Neural cell (in vitro differentiated cells): Measurements from ENCODE around the gene P2RX3. TPM values are rescaled to one million over a fixed set of nuclear protein-coding genes. Genes with fewer than 3 reads are reported as not detected.

Experiments
- H2AFZ ChIP-seq: fragments of 200-600, 300-800 bp; sonication (generic), shearing (Covaris generic); 2 replicates; pipeline ENCODE4 v1.6.0; 2014; ENCODE audit warnings: low read depth, mild to moderate bottlenecking, antibody characterized with exemption, low read length, moderate library complexity
- H3F3A ChIP-seq: fragments of 200-600 bp; shearing (Covaris generic); 2 replicates; pipeline ENCODE4 v1.6.1; 2016; ENCODE audit warnings: mild to moderate bottlenecking, moderate library complexity, mixed read lengths, antibody characterized with exemption, low read length; ENCODE audit not compliant: insufficient read depth, poor library complexity, severe bottlenecking
- H3K27ac ChIP-seq: fragments of 200-600, 300-800 bp; sonication (generic), shearing (Covaris generic); 2 replicates; pipeline ENCODE4 v1.5.1; 2014; ENCODE audit warnings: mild to moderate bottlenecking, low read length, moderate library complexity
- H3K27me3 ChIP-seq: fragments of 300-800, 200-600 bp; sonication (generic), shearing (Covaris generic); 2 replicates; pipeline ENCODE4 v1.6.0; 2014; ENCODE audit warnings: mild to moderate bottlenecking, low read depth, low read length, moderate library complexity; ENCODE audit not compliant: insufficient read depth
- H3K36me3 ChIP-seq: fragments of 300-800, 200-600 bp; sonication (generic), shearing (Covaris generic); 2 replicates; pipeline ENCODE4 v1.5.1; 2014; ENCODE audit warnings: mild to moderate bottlenecking, antibody characterized with exemption, low read length, moderate library complexity; ENCODE audit not compliant: insufficient read depth
- H3K4me2 ChIP-seq: fragments of 300-800, 200-600 bp; sonication (generic), shearing (Covaris generic); 2 replicates; pipeline ENCODE4 v1.6.0; 2014; ENCODE audit warnings: mild to moderate bottlenecking, low read length
- H3K4me3 ChIP-seq: fragments of 300-800, 200-600 bp; sonication (generic), shearing (Covaris generic); 2 replicates; pipeline ENCODE4 v1.5.1; 2014; ENCODE audit warnings: mild to moderate bottlenecking, low read length, moderate library complexity
- H3K79me2 ChIP-seq: fragments of 200-600 bp; shearing (Covaris generic); replicated peaks from 2 replicates; pipeline ENCODE4 v1.6.0; 2014; ENCODE audit warnings: mild to moderate bottlenecking, low read length, moderate library complexity; ENCODE audit not compliant: insufficient read depth
- H3K9ac ChIP-seq: fragments of 300-800, 200-600 bp; sonication (generic), shearing (Covaris generic); 2 replicates; pipeline ENCODE4 v1.6.1; 2016; ENCODE audit warnings: mild to moderate bottlenecking, low read length, mixed read lengths
- H3K9me2 ChIP-seq: fragments of 200-600 bp; shearing (Covaris generic); 2 replicates; pipeline ENCODE4 v1.6.1; 2016; ENCODE audit warnings: mild to moderate bottlenecking, low read length, mixed read lengths; ENCODE audit not compliant: insufficient read depth
- H3K9me3 ChIP-seq: fragments of 200-600, 300-800 bp; sonication (generic), shearing (Covaris generic); 2 replicates; pipeline ENCODE4 v1.6.1; 2016; ENCODE audit warnings: mild to moderate bottlenecking, mixed run types, low read length, moderate library complexity, mixed read lengths
- H4K20me1 ChIP-seq: fragments of 200-600 bp; shearing (Covaris generic); 2 replicates; pipeline ENCODE4 v1.6.1; 2016; ENCODE audit warnings: mild to moderate bottlenecking, mixed run types; ENCODE audit not compliant: insufficient read depth
- EP300 ChIP-seq: fragments of 450-650 bp; conservative IDR thresholded peaks from 2 replicates; pipeline ENCODE4 v1.6.1; 2014; ENCODE audit warnings: antibody characterized with exemption, mild to moderate bottlenecking, moderate library complexity; ENCODE audit not compliant: poor library complexity, severe bottlenecking
- EZH2 ChIP-seq: fragments of 200-600, 300-800 bp; shearing (Covaris generic), sonication (generic); IDR thresholded peaks from 2 replicates; pipeline ENCODE4 v1.6.1; 2014; ENCODE audit warnings: antibody characterized with exemption, low read length, borderline replicate concordance, mild to moderate bottlenecking; ENCODE audit not compliant: insufficient read depth, poor library complexity, severe bottlenecking
- MXI1 ChIP-seq: fragments of 450-650 bp; conservative IDR thresholded peaks from 2 replicates; pipeline ENCODE4 v1.6.1; 2014; ENCODE audit warnings: antibody characterized with exemption, mild to moderate bottlenecking; ENCODE audit not compliant: poor library complexity, severe bottlenecking
- POLR2AphosphoS5 ChIP-seq: IDR thresholded peaks from 2 replicates; pipeline ENCODE4 v1.6.1; 2012
- RAD21 ChIP-seq: fragments of 450-650 bp; conservative IDR thresholded peaks from 2 replicates; pipeline ENCODE4 v1.6.1; 2014; ENCODE audit warnings: antibody characterized with exemption, mild to moderate bottlenecking, moderate library complexity
- SMC3 ChIP-seq: fragments of 450-650 bp; conservative IDR thresholded peaks from 2 replicates; pipeline ENCODE4 v1.6.1; 2014; ENCODE audit warnings: antibody characterized with exemption, mild to moderate bottlenecking, moderate library complexity; ENCODE audit not compliant: poor library complexity
- TAF1 ChIP-seq: IDR thresholded peaks from 2 replicates; pipeline ENCODE4 v1.6.1; 2012; ENCODE audit warnings: low read depth
- polyA plus RNA-seq: library from polyadenylated mRNA; depleted of rRNA; stranded (reverse); fragments of >200 nt; gene quantifications from 2 replicates; pipeline ENCODE4 v1.2.3, GENCODE V29; 2014
- TF ChIP-seq, protein P1 (sequence below): IDR thresholded peaks from 2 replicates; pipeline ENCODE4 v1.6.1; 2012; ENCODE audit warnings: borderline replicate concordance
- TF ChIP-seq, protein P2 (sequence below): fragments of 450-650 bp; IDR thresholded peaks from 2 replicates; pipeline ENCODE4 v1.5.1; 2014; ENCODE audit warnings: antibody characterized with exemption, mild to moderate bottlenecking, moderate library complexity; ENCODE audit not compliant: poor library complexity, severe bottlenecking

P2RX3 gene
- polyA plus RNA-seq, 1 donor from 2014 or later: not detected

- H3K4me2 ChIP-seq: no peak overlapping the region
- no peak overlapping the region for H3K27ac ChIP-seq
- H3F3A ChIP-seq: no peaks in the 10 kb centered on the region
- no peaks in the 10 kb centered on the region for H3K9me3 ChIP-seq
- TF ChIP-seq, protein P1, sequence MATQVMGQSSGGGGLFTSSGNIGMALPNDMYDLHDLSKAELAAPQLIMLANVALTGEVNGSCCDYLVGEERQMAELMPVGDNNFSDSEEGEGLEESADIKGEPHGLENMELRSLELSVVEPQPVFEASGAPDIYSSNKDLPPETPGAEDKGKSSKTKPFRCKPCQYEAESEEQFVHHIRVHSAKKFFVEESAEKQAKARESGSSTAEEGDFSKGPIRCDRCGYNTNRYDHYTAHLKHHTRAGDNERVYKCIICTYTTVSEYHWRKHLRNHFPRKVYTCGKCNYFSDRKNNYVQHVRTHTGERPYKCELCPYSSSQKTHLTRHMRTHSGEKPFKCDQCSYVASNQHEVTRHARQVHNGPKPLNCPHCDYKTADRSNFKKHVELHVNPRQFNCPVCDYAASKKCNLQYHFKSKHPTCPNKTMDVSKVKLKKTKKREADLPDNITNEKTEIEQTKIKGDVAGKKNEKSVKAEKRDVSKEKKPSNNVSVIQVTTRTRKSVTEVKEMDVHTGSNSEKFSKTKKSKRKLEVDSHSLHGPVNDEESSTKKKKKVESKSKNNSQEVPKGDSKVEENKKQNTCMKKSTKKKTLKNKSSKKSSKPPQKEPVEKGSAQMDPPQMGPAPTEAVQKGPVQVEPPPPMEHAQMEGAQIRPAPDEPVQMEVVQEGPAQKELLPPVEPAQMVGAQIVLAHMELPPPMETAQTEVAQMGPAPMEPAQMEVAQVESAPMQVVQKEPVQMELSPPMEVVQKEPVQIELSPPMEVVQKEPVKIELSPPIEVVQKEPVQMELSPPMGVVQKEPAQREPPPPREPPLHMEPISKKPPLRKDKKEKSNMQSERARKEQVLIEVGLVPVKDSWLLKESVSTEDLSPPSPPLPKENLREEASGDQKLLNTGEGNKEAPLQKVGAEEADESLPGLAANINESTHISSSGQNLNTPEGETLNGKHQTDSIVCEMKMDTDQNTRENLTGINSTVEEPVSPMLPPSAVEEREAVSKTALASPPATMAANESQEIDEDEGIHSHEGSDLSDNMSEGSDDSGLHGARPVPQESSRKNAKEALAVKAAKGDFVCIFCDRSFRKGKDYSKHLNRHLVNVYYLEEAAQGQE: no peak
- H4K20me1 ChIP-seq: no peaks in the 10 kb centered on the region
- no peaks in the 10 kb centered on the region for H3K79me2 ChIP-seq
- H3K4me3 ChIP-seq: no peak overlapping the region
- no peaks in the 10 kb centered on the region for H3K36me3 ChIP-seq
- H3K27me3 ChIP-seq: no peaks in the 10 kb centered on the region
- H2AFZ ChIP-seq: no peak overlapping the region
- no peak overlapping the region for H3K9ac ChIP-seq
- no peaks in the 10 kb centered on the region for H3K9me2 ChIP-seq
Observed at GRCh38 chr11:57353036-57353435, 14.9 kb downstream of the P2RX3 start.

- Histone ChIP-seq H3K9me3 (no peaks in the 10 kb centered on the region), H3K27ac (no peak overlapping the region), H3K79me2 (no peaks in the 10 kb centered on the region), H3F3A (no peaks in the 10 kb centered on the region), H3K27me3 (no peaks in the 10 kb centered on the region), H3K9me2 (no peaks in the 10 kb centered on the region), H3K36me3 (no peaks in the 10 kb centered on the region), H3K9ac (no peak overlapping the region), H2AFZ (no peak overlapping the region), H3K4me2 (no peak overlapping the region), H3K4me3 (no peak overlapping the region), H4K20me1 (no peaks in the 10 kb centered on the region)
- TF ChIP-seq TAF1: no peak
- TF ChIP-seq SMC3: no peak
- TF ChIP-seq RAD21: no peak
- TF ChIP-seq, protein P1: no peak
- no peak for TF ChIP-seq EZH2
- TF ChIP-seq EP300: no peak
- no peak for TF ChIP-seq POLR2AphosphoS5
- TF ChIP-seq MXI1: no peak
- TF ChIP-seq, protein P2, sequence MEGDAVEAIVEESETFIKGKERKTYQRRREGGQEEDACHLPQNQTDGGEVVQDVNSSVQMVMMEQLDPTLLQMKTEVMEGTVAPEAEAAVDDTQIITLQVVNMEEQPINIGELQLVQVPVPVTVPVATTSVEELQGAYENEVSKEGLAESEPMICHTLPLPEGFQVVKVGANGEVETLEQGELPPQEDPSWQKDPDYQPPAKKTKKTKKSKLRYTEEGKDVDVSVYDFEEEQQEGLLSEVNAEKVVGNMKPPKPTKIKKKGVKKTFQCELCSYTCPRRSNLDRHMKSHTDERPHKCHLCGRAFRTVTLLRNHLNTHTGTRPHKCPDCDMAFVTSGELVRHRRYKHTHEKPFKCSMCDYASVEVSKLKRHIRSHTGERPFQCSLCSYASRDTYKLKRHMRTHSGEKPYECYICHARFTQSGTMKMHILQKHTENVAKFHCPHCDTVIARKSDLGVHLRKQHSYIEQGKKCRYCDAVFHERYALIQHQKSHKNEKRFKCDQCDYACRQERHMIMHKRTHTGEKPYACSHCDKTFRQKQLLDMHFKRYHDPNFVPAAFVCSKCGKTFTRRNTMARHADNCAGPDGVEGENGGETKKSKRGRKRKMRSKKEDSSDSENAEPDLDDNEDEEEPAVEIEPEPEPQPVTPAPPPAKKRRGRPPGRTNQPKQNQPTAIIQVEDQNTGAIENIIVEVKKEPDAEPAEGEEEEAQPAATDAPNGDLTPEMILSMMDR: no peak
Observed at GRCh38 chr11:57353446-57353845, 15.3 kb downstream of the P2RX3 start.
